ENCODE measurements around the gene SLC16A8. TPM values are rescaled to one million over a fixed set of nuclear protein-coding genes. Genes with fewer than 3 reads are reported as not detected.

SLC16A8 gene
- total RNA-seq, 1 donor from 2014 or later: not detected

DNA sequence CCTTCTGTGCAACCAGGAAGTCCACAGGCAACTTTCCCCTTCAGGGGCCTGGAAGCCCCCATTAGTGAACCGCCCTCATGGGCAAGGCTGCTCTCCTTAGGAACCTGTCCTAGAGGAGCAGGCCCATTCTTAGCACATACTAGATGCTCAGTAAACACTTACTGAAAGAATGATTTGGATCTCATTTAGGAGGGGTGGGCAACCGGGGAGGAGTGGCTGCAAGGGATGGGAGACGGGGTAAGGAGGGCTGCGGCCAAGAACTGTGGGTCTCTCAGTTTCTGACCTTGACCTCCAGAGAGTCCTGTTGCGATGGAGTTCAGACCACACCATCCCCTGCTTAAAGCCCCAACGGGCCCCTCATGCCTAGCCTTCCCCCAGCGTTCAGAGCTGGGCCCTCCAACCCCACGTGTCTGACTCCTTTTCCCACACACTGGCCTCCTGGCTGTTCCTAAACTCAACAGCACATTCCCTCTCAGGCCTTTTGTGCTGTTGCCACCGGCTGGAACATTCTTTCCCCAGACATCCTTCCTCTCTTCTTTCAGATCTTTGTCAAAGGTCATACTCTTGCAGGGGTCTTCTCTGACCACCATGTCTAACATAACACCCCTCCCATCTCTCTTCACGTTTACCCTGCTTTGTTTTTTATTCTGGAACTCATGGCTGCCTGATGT lies 47.5 kb downstream of the SLC16A8 start:
- DNase-seq (no peak), ATAC-seq (no peak)
- intact Hi-C loops (cut with micrococcal nuclease): no loop called here

DNA sequence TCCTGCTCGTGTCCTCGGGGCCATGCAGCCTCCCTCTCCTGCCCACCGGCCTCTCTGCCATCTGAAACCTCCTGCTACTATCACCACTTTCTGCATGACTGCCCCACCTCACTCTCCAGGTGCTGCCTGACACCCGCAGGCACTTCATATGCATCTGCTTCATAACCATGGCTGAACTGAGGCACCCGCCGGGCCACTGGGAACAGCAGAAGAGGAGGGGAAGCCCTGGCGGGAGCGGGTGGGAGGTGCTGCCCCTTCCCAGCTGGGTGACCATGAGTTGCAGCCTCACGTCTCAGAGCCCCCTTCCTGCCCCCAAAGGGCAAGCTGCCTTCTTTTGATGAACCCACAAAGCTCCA lies 48.5 kb downstream of the SLC16A8 start:
- DNase-seq: no peak
- ATAC-seq: no peak

DNA sequence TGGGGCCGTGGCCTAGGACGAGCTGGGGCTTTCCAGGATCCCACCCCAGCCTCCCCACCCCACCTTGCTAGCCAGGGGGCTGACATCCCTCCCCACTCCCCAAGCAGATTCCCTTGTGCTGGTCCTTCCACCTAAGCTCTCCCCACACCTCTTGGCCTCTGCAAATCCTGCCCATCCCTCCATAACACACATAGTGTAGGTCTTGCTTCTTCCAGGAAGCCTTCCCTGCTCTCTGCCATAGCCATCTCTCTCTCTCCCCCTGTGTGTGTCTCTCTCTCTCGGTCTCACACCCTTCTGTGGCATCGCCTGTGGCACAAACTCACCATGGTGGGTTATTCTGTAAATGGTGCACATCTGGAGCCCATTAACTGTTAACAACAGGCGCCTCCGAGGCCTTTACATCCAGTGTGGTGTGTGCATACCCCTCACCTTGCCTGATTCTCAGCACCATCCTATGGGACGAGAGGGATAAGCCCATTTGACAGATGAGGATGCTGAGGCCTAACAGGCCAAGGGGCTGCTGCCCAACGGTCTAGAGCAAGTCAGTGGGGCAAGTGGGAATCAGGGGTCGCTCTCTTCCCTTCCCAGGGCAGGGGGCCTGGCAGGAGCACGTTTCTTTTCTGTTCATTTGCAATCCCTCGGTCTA lies 49.0 kb downstream of the SLC16A8 start:
- no peak for DNase-seq
- intact Hi-C loops (cut with micrococcal nuclease): no loop called here

More for the DNA sequence above, 48.5 kb downstream of the SLC16A8 start:
- intact Hi-C loops (cut with micrococcal nuclease): no loop called here

DNA sequence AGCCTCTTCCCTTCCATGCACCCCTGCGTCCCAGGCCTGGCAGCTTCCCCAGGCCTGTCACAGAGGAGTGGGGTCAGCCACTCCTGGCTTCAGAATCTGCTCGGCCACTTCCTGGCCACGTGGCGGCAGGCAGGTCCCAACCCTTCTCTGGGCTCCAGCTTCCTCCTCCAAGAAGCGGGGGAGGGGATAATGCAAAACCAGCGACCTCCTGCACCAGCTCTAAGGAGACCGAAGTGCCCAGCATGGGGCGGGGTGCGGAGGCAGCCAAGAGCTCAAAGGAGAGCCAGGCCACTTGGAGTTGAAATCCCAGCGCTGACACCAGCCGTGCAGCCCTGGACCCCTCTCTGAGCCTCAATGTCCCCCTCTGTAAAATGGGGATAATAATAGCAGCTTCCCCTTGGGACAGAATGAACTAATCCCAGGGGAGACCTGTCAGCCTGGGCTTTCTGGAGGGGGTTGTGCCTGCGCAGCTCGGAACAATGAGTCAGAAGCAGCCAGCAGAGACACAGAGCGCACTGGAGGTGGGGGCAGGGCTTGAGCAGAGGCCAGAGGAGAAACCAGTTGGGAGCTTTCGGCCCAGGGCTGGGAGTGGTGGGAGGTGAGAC lies 49.6 kb downstream of the SLC16A8 start:
- intact Hi-C loops (cut with micrococcal nuclease): no loop called here
- DNase-seq (peak; percentile 81), ATAC-seq (peak; percentile 72)

More for the DNA sequence above, 49.0 kb downstream of the SLC16A8 start:
- ATAC-seq: no peak

DNA sequence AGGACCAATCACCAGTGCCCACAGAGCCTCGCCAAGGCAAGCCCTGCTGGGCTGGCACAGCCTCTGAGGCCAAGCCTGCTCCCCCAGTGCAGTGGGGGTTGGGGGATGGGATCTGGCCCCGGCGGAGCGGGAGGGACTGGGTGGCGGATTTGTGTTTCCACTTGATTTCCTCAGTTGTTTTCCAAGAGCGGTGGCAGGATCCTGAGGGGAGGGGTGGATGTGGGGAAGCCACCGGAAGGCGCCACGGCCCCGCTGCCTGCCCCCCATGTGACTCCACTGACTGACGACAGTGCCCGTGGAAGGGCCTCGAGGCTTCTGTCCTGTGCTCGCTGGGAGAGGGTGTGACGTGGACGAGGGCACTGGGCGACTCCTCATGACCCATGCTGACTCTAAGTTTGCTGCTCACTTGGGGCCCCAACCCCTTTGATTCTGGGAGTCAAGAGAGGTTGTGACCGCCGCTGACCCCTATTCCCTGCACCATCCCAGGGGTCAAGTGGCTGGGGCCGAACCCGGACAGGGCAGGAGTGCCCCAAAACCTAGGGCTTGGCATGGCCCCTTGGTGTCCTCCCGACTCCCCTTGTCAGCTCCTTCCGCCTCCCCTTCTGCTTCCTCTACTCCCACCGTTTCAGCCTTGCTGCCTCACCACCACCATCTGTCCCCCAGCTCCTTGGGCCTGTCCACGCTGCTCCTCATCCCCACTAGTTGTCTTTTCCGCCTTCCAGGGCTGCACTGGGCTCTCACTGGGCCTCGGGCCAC lies 50.3 kb downstream of the SLC16A8 start:
- peak; percentile 23 for ATAC-seq
- intact Hi-C loops (cut with micrococcal nuclease): no loop called here
- no peak for DNase-seq

DNA sequence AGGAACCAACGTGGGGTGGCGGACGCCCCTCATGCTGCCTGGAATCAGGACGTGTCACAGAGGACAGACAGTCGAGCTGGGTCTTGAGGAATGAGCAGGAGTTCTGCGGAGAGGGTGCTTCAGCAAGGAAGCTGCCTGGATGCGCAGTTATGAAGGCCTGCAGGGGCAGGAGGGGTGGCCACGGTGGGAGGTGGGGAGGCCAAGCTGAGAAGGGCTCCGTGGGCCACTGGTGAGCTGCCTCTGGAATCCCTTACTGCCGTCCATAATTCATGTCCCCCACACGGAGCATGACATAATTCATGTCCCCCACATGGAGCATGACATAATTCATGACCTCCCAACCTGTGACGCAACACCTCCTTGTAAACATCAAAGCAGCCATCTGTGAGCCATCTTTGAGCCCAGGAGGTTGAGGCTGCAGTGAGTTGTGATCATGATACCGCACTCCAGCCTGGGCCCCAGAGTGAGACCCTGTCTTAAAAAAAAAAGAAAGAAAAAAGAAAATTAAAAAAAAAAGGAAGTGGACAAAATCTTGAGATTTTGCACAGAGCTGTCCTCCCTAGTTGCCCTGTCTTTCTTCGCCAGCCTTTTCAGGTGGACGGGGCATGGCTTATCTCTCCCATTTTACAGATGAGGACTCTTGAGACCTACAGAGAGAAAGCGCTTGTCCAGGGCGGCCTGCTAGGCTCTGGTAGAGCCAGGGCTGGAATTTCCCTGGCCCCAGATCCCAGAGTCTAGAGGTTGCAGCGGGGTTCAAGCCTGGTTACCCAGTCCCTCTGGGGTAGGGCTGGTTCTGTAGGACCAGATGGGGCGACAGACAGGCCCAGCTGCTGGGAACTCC lies 51.1 kb downstream of the SLC16A8 start:
- ATAC-seq: no peak
- no peak for DNase-seq
- intact Hi-C loops (cut with micrococcal nuclease): no loop called here

DNA sequence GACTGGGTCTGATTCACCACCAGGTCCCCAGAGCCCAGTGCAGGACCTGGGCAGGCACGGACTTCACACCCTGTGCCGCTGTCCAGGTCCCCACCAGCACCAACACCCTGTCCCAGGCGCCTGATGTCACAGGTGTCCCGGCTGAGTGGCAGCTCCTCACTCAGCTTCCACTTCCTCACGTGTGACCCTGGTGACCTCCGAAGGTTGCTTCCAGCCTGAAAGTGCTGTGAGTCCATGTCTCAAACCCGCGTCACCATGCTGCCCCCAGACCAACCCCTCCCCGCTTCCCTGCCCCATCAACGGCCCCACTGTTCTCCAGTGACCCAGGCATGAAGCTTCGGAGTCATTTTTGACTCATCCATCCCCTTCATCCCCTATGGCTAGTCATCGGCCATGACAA lies 52.5 kb downstream of the SLC16A8 start:
- ATAC-seq (no peak), DNase-seq (no peak)
- intact Hi-C loops (cut with micrococcal nuclease): no loop called here

DNA sequence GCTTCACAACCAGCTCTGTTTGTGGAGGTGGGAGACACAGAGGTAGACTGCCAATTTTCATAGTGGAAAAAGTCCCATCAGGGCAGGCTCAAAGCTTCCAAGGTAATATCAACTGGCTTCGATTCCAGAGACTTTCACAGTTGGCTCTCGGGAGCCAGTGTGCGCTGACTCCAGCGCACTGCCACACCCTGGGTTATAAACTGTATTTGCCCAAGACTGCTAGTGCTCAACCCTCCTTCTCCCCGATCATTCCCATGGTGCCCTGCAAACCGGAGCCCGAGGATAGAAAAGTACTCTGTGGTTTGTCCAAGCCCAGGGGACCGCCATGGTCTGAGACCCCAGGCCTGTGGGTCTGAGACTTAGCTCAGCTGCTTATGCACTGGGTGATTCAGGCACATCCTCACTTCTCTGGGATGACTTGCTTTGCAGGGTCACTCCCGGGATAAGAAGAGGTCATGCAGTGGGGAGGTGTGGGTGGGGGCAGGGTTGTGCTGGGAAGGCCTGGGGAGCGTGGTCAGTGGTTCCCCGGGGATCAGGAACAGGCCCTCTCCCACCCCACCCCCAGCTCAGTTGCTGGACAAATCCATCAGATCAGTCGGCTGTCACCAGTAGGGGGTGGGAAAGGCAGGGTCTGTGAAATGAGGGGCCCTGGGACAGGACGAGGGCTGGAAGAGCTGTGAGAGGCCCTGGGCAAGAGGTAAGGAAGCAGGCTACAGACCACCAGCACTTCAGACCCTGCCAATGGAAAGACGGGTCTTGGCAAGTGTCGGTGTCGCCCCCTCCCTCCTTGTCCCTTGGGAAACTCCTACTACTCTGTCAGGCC lies 53.5 kb downstream of the SLC16A8 start:
- DNase-seq (no peak), ATAC-seq (no peak)
- intact Hi-C loops (cut with micrococcal nuclease): no loop called here

DNA sequence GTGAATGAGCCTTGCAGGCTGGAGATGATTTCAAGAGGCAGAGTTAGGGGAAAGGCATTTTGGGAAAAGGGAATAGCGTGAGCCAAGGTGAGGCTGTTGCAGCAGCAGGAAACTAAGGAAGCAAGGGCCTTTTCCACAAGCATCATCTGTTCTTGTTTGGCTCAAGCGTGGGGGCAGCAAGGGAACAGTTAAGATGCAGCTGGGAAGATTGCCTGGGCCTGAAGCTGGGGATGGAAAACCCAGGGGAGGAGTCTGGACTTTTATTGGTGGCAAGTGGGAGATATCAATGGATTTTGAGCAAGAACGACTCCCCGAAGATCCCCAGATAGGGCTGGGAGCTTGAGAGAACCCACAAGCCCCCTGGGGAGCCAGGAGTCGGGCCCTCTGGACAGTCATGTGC lies 54.1 kb downstream of the SLC16A8 start:
- no peak for ATAC-seq
- intact Hi-C loops (cut with micrococcal nuclease): no loop called here
- DNase-seq: no peak

DNA sequence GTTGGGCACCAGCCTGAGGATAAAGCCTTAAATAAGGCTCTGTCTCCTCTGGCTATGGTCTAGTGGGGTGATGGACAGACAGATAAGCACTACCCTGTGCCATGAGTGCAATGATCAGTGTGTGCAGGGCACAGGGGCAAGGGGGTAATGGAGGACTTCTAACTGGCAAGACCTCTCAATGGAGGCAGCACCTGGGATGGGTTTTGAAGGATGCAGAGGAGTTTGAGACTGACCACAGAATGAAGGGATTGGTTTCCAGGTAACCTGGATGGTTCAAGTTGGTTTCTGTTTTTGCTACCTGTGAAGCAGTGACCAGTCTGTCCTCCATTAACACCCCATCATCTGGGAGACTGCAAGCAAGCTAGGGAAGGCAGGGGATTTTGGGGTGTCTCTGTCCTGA lies 54.6 kb downstream of the SLC16A8 start:
- no peak for ATAC-seq

DNA sequence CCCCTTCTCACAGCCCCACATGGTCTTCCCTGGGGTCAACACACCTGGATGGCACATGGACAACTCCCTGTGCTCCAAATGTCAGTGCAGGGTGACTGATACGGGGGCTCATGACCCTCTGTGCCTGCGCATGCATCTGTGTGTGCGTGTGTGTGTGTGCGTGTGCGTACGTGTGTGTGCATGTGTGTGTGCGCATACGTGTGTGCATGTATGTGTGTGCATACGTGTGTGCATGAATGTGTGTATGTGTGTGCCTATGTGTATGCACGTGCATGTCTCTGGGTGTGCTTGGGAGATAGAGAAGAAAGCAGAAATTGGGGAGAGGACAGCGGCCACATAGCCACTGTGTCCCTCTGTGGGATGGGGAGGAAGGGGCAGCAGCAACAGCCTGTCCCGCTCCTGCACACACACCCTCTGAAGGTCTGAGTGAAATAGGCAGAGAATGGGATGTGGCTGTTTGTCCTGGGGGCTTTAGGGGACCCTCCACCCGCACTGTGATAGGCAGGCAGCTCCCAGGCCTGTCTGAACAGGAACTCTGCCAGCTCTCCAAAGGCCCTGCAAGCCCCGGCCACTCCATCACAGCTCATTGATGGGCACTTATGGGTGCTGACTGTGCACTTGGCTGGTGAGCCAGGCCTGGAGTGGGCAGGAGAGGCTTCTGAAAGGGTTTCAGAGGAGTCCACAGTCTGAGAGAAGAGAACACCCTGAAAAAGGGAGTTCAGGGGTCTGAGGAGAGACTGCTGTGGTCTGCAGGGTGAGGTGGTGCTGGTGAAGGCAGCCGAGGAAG lies 55.4 kb downstream of the SLC16A8 start:
- intact Hi-C loops (cut with micrococcal nuclease): no loop called here
- no peak for DNase-seq
- no peak for ATAC-seq

More for the DNA sequence above, 54.6 kb downstream of the SLC16A8 start:
- intact Hi-C loops (cut with micrococcal nuclease): no loop called here
- DNase-seq: no peak

Other genes with a start within 250 kb of the SLC16A8 start
- 17.8 TPM for gene ANKRD54, start 239.8 kb downstream of the SLC16A8 start, total RNA-seq
- gene EIF3L, start 234.8 kb downstream of the SLC16A8 start, total RNA-seq: 403 TPM
- gene MICALL1, start 177.9 kb downstream of the SLC16A8 start, total RNA-seq: 20.1 TPM
- 0.30 TPM for gene C22orf23, start 130.6 kb downstream of the SLC16A8 start, total RNA-seq
- 90.7 TPM for gene POLR2F, start 130.5 kb downstream of the SLC16A8 start, total RNA-seq
- 1.9 TPM for gene SOX10, start 99.6 kb downstream of the SLC16A8 start, total RNA-seq
- 26.5 TPM for gene PICK1, start 26.8 kb downstream of the SLC16A8 start, total RNA-seq
- 0.15 TPM for gene BAIAP2L2, start 26.5 kb upstream of the SLC16A8 start, total RNA-seq
- 17.0 TPM for gene PLA2G6, start 97.6 kb upstream of the SLC16A8 start, total RNA-seq
- gene MAFF, start 117.8 kb upstream of the SLC16A8 start, total RNA-seq: 5.3 TPM
- 42.8 TPM for gene TMEM184B, start 188.8 kb upstream of the SLC16A8 start, total RNA-seq
- gene CSNK1E, start 233.2 kb upstream of the SLC16A8 start, total RNA-seq: 72.6 TPM